Esophagus mucosa (tissue), 1 donor: ENCODE data around the gene CCT8L2. TPM values are rescaled to one million over a fixed set of nuclear protein-coding genes. Genes with fewer than 3 reads are reported as not detected.
"Not testable (repeated sequence)": the region's sequence is repeated elsewhere in the genome, so short reads cannot be mapped to it uniquely, and the experiment has no call there.

Experiments
- ATAC-seq: fragments of 200-7000 bp; cut with Tn5 transposase; one replicate; pipeline ENCODE4 v1.9.1; 2020
- total RNA-seq: library from RNA; stranded (reverse); gene quantifications from one replicate; pipeline ENCODE4 v1.2.4, GENCODE V29; 2023
- donor health status: DM: yes; HTN: yes; CAD: no.

CCT8L2 gene, protein sequence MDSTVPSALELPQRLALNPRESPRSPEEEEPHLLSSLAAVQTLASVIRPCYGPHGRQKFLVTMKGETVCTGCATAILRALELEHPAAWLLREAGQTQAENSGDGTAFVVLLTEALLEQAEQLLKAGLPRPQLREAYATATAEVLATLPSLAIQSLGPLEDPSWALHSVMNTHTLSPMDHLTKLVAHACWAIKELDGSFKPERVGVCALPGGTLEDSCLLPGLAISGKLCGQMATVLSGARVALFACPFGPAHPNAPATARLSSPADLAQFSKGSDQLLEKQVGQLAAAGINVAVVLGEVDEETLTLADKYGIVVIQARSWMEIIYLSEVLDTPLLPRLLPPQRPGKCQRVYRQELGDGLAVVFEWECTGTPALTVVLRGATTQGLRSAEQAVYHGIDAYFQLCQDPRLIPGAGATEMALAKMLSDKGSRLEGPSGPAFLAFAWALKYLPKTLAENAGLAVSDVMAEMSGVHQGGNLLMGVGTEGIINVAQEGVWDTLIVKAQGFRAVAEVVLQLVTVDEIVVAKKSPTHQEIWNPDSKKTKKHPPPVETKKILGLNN
- total RNA-seq: not detected

DNA sequence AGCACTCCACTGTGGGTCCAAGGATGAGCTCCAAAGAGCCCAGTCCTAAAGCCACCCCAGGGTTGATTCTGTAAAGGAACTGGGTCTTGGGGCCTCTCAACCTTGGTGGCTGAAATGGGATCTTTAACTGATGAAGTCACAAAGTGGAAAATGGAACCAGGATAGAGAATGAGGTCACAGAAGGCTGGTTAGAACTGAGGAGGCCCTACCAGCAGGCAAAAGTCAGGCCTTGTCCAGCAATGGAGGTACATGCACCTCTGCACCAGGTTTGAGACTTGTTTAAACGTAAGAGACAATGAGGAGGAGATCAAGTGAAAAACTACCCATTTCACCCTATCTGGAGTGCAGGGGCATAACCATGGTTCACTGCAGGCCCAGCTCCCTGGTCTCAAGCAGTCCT lies at the start of gene CCT8L2:
TSS of gene CCT8L2 (minus strand) at position 101 of the 400 bp plus-strand sequence. CDS start 260 bp downstream, outside the sequence.
- ATAC-seq: not testable (repeated sequence)

DNA sequence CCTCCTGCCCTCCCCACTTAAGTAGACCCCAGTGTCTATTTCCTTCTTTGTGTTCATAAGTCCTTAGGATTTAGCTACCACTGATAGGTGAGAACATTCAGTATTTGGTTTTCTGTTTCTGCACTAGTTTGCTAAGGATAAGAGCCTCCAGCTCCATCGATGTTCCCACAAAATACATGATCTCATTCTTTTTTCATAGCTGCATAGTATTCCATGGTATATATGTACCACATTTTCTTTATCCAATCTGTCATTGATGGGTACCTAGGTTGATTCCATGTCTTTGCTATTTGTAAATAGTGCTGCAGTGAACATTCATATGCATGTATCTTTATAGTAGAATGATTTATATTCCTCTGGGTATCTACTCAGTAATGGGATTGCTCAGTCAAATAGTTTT lies 42.8 kb upstream of the CCT8L2 start:
- not testable (repeated sequence) for ATAC-seq

DNA sequence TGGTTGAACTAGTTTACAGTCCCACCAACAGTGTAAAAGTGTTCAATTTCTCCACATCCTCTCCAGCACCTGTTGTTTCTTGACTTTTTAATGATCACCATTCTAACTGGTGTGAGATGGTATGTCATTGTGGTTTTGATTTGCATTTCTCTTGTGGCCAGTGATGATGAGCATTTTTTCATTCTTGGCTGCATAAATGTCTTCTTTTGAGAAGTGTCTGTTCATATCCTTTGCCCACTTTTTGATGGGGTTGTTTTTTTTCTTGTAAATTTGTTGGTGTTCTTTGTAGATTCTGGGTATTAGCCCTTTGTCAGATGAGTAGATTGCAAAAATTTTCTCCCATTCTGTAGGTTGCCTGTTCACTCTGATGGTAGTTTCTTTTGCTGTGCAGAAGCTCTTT lies 41.5 kb upstream of the CCT8L2 start:
- ATAC-seq: not testable (repeated sequence)

DNA sequence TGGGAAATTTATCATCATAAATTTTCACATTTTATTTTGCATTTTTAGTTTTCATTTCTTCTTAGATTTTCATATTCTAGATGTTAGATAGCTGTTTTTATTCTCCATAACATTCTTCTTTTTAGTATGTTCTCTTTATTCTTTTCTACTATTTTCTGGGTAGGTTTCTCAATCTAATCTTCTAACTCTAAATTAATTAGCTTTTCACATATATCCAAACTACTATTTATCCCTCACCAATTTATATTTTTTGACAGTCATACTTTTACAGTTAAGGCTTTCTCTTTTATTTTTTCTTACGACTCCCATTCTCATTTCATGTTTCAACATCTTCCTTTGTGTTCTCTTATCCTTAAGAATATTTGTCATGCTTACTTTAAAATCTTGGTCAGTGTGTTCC lies 35.9 kb upstream of the CCT8L2 start:
- not testable (repeated sequence) for ATAC-seq

DNA sequence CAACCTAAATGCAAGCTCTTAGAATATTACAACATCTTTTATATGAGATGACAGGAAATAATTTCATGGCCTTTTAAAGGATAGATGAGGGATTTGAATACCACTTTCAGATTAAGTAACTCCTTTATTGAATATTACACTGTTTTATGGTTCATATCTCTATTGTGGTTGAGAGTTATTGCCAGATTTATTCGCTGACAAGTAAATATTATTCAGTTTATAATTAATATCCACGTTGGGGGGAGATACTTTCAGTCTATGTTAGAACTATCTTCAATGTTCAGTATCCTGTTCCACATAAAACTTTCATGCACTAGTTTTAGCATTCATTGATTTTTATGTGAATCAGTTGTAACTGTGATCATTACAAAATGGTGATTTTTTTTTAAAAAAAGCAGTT lies 32.4 kb upstream of the CCT8L2 start:
- ATAC-seq: not testable (repeated sequence)

DNA sequence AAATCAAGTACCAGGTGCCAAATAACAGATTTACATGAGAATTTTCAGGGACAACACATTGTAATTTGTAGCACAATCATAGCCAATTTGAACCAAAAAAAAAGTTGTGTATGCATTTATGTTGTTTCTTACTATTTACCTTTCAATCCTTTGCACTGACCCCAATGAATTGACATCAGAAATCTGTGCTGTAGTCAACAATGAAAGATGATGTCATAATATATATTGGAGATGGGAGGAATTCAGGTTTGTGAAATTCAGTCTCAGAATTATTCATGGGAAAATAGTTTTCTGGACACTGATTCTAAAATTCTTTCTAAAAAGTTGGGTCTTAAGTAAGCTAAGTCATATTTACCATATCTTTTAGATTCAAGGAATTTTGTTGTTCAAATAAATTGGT lies 31.0 kb upstream of the CCT8L2 start:
- ATAC-seq: not testable (repeated sequence)

DNA sequence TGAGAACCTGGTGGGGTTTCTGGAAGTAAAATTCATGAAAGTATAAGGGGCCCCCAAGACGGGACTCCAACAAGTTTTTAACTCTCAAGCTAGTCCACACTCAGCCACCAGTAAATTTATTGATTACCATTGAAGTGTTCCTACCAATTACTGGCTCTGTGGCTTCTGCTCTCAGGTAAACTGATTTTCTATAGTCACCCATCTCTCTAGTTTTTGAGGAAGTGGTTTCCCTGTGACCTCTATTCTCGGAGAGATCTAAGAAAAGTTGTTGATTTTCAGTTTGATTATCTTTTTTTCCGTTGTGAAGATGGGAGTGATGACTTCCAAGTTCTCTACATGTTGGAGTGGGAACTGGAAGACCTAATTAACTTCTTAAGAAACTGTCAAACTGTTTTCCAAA lies 24.9 kb upstream of the CCT8L2 start:
- not testable (repeated sequence) for ATAC-seq

DNA sequence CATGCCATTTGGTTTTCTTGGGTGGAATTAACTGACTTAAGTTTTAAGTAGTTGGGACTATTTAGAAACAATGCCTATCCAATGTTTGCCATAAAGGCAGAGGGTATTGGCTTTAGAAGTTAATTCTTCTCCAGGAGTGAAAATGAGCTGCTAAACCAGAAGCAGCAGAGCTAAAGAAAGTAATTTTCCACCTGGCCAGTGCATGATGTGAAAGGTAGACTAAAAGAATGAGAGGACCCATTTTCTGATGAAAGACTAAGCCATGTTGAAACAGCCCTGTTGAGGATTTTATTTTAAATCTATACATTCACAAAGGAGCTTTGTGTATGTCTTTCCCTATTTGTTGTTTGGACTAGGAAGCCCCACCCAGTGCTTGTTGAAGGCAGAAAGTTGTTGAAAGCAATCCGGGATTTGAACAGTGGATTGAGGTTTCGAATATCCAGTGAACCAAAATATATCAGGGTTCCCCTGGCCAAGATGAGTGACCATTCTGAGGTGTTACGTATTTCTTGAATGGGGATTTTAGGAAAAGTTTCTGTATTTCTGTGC lies 23.9 kb upstream of the CCT8L2 start:
- not testable (repeated sequence) for ATAC-seq

DNA sequence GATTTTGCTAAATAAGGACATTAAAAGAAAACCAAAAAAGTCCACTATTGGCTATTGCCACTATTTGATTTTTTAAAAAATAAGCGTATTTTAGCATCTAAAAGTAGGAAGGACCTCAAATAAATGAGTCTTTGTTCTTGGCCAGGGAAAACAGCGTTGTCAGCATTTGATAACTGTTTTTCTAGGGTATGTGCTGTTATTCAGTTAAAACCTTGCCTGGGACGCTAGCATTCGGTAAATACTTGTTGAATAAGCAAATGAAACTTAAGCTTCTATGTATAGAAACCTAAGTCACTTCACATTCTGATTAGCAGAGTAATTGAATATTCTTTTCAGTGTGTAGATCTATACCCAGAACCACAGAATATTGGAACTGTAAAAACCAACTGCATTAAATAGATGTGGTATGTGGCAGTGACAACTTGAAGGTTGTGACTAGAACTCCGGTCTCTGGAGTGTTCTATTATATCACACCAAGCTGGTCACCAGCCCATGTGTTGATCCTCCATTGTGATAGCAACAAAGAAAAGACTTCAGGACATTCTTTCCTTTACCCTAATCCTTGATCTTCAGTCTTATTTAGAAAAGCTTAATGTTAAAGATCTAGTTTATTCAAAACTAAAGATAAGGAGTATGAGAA lies 23.1 kb upstream of the CCT8L2 start:
- ATAC-seq: not testable (repeated sequence)

DNA sequence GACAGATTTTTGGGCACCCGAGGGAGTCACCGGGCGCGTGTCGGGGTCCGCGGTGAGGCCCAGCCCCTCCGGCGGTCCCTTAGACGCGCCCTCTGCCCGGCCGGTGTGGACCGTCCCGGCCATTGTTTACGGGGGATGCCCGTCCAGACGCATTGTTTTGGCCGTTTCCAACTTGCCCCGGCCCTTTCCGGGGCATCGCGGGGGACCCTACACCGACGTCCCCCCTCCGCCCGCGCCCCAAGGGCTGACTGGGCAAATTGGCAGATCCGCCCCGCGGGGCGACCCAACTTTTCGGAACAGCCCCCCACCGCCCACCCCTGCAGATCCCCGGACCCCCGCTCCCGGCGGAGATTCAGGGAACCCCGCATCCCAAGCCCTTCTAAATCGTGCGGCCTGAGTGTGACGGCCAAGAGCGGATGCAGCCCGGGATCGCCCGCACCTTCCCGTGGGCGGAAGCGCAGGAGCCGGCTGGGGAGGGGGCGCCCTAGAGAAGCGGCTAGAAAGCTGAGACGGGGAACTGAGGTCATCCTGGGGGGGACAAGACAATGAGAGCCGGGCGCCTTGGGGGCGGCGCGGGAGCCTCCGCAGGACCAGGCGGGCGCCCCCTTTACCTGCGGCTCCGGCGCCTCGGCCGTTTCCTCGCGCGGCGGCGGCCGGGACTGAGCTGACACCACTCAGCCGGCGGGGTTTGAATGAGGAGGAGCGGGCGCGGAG lies 17.1 kb upstream of the CCT8L2 start:
- no peak for ATAC-seq

DNA sequence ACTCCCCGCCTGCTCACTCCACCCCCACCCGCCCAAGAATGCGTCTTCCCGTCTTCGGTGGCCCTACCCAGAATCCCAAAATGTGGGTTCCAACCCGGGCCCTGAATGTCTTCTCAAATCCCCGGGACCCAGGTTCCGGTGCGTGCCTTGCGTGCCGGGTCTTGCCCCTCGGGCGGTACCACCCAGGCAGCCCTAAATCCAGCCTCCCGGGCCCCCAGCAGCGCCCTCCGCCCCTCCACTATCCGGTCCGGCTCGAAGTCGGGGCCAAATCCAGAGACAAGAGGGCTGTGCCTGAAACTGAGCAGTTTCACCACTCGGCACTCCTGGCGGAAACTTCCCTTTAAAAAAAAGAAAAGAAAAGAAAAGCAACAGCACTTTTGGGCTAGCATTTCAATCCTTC lies 16.3 kb upstream of the CCT8L2 start:
- ATAC-seq: no peak

DNA sequence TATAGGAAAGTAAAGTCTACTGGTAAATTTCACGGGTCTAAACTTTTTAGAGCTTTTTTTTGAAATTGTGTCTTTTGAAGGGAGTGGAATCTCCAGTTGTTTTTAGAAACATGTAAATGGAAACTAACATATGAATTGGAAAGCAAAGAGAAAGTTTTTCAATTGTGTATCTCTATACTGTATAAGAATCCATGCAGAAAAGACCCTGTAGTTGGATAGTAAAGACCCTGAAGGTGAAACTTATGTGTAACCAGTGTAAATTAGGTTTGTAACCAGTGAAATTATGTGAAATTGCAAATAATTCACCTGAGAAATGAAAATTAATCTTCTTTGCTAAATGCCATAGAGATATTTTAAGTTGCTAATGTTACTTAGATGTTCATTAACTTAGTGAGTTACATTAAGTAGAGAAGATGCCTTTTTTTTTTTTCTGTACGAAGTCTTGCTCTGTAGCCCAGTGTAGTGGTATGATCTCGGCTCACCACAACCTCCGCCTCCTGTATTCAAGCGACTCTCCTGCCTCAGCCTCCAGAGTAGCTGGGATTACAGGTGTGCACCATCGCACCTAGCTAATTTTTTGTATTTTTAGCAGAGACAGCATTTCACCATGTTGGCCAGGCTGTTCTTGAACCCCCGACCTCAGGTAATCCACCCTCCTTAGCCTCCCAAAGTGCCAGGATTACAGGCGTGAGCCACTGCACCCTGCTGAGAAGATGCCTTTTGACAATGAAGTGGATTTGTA lies 11.8 kb upstream of the CCT8L2 start:
- ATAC-seq: not testable (repeated sequence)

DNA sequence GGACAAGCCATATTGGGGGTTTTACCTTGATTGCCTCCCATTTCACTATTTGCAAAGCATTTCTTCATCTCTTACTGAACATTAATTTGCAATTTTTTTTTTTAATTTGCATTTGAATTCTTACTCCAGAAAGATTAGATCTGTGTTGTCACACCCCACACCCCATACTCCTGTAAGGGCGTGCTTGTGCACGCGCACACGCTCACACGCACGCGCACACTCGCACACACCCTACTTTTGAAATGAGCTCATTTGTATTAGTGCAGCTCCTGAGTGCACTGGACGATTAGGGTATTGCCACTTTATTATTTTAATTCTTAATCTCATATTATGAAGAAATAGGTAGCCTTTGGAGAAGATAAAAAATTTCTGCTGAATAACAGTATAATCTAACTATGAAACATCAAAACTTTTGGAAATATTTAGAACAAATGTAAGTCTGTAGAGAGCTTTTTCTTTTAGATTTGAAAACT lies 11.2 kb upstream of the CCT8L2 start:
- peak; percentile 62 for ATAC-seq

DNA sequence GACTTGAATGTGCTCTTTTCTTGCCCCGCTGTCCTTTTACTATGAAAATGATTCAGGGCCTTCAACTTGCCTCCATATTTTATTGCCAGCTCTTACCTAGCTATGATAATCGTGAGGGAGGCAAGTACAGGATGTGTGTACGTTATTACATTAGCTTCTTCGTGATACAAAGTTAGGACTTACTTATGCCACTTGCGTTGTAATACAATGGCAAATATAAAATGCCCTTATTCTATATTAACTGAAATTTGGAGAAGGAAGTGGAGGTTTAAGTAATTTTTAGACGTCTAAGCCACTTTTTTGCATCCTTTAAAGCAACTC lies 10.8 kb upstream of the CCT8L2 start:
- no peak for ATAC-seq

DNA sequence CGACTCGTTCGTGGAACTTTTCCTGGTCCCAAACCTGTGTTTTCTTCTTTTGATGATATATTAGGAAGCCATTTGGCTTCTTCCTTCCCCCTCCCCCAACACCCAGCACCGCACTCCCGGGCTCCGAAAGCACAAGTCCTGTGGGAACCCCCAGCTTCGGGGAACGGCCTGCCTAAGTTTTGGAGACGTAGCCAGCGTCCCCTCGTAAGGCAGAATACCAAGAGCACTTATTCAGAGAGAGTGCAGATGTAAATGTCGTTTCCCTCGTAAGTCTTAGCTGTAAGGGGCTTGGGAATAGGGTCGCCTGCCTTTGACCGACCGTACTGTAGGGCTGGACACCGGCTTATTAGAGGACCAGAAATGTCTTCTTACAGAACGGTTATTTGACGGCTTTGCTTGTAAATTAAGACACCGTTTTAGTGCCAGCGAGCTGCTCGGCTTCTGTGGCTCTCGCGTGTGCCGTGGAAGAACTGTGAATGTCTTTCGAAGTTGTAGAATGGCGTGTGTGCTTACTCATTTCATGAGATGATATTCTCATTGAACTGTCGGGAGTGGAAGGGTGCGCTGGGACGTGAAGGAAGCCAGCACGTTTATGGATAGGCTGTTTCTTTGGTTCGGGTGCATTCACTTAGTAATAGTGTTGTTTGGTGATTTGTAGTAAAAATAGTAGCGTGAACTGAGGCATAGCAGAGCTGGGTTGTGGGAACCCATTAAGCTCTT lies 10.3 kb upstream of the CCT8L2 start:
- ATAC-seq: not testable (repeated sequence)

DNA sequence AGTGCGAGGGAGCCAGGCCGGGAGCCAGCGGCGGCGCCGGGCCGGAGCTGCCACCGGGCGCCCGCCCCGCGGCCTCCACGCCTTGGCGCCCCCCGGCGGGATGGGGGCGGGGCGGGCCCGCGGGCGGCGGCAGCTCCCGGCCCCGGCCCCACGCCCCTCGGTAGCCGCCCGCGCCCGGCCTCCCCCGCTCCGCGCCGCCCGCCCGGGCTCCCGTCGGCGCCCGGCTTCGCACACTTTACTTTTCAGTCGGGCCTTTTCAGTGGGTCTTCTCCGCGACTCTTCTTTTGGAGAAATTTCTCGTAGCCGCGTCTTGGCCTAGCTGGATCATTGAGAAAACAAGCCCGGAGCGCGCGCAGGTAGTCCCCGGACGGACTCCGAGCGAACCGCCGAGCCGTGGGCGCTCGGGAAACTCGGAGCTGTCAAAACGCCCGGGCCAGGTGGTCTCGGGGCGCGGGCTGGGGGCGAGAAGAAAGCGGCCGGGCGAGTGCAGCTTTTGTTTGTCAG lies 9.7 kb upstream of the CCT8L2 start:
- ATAC-seq: not testable (repeated sequence)

DNA sequence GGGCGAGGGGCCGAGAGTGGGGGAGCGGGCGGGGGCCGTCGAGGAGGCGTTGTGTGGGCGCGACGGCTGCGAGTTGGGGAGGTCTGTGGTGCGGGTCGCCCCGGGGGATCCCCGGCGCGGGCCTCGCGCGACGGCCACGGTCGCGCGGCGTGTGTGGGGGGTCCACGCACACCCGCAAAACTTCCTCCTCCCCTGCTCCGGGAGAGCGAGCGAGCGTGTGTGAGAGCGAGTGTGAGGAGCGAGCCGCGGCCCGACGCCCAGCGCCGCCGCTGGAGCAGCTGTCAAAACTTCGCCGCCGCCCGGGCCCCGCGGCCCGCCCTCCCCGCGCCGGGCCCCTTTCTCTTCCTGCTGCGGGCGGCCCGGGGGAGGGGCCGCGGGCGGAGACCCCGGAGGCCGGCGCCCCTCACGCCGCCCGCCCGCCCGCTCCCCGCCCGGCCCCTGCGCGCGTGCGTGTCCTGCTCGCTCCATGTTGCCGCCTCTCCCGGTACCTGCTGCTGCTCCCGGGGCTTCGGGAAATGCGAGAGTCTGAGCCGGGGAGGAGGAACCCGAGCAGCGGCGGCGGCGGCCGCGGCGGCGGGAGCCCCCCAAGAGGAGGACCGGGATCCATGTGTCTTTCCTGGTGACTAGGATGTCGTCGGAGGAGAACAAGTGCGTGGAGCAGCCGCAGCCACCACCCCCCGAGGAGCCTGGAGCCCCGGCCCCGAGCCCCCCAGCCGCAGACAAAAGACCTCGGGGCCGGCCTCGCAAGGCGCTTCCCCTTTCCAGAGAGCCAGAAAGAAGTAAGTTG lies 9.0 kb upstream of the CCT8L2 start:
- peak; percentile 17 for ATAC-seq

DNA sequence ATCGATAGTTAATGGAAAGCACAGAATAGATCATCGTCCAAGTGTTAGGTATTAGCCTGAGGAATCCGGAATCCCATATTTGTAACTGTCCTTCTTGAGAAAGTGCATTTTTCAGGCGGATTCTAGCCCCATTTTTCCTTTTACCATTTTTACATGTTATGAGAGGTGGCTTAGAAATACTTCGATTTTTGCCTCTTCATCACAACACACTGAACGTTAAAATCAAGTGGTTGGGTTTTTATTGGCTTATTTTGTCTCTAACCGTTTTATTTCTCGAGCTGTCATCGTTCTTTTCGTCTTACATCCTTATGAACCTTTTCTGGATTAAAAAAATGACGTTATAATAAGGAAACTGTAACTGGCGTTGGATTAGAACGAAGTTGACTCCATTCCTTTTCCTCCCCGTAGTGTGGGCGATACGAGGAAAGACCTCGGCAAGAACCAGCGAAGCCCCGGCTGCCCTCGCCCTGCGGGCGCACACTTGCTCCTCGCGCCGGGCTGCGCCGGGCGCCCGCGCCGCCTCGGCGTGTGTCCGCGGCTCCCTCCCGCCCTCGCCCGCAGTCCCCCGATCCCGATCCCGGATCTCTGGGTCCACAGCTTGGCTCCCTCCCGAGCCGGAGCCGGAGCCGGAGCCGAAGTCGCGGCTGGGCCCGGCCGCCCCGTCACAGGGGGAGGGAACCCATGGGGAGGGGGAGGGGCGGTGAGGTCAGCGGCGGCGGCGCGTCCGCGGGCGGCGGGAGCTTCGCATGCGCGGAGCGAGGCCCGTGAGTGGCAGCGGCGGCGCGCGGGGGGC lies 8.2 kb upstream of the CCT8L2 start:
- ATAC-seq: peak; percentile 75

DNA sequence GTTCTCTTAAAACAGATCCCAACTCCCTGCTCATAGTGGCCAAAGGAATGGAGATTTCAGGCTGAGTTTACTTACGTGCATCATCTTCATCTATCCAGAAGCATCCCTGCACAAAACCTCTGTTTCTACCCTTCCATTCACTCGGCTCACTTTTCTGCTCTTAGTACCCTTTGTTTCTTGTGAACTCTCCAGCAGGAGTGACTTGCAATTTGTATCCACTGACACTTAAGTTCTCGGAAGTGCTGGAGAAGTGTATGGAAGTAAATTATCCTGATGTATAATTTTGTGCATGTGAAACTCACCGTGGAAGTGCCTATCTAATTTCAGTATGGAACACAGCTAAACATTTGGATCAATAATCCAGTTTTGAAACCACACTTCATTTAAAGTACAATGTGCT lies 7.0 kb upstream of the CCT8L2 start:
- not testable (repeated sequence) for ATAC-seq
